ENCODE results near the gene HS3ST4. TPM values are rescaled to one million over a fixed set of nuclear protein-coding genes. Genes with fewer than 3 reads are reported as not detected.

Gene HS3ST4
- total and polyA plus RNA-seq, 8 donors = 0.58 to 1.7 (median 0.81) TPM; not detected in 3

DNA sequence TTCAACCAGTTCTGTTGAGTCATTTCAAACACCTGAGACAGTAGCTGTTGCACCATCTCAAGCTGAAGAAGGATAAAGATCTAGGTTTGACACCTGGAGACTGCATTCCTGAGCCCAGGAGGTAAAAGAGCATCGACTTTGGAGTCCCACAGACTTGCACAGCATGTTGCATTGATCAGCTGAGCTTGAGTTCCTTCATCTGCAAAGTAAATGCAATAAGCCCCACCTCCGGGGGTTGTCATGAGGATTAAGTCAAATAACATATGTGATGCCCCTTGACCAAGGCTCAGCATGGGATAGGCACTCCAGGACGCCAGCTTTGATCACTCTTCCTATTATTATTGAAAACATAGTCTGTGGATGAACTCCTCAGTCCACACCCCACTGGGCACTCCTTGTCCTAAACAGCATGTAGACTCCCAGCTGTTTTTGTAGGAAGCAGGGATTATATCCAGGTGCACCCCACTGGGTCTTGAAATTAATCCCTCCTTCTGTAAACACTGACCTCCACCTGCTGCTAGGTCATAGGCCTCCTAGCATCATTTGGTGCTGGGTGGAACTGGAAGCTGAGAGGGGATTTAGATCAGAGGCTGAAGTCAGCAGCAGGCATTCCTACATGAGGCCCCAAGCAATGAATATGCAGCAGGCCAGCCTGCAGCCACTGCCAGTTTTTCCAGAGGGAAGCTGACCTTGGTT, 259.0 kb downstream of the HS3ST4 start:
- intact Hi-C loops (cut with DNase I; ENCODE audit: low total_unique reads) = no loop called here
- Histone ChIP-seq H3K36me3 (no peaks in the 10 kb centered on the region), H3K27ac (no peak overlapping the region), H3K27me3 (no peaks in the 10 kb centered on the region), H3K4me3 (no peak overlapping the region), H3K9me3 (no peaks in the 10 kb centered on the region), H3K4me1 (no peaks in the 10 kb centered on the region)
- WGBS, 5 donors = 19 to 33% (median 26%) methylated on average over 3 of the region's 3 CpGs
- no peak for DNase-seq
- TF ChIP-seq EP300 (IDR thresholded peaks at IDR 0.05) (no peak), POLR2AphosphoS5 (IDR thresholded peaks at IDR 0.05) (no peak), POLR2A (IDR thresholded peaks at IDR 0.05) (no peak)
- TF ChIP-seq, protein P1, sequence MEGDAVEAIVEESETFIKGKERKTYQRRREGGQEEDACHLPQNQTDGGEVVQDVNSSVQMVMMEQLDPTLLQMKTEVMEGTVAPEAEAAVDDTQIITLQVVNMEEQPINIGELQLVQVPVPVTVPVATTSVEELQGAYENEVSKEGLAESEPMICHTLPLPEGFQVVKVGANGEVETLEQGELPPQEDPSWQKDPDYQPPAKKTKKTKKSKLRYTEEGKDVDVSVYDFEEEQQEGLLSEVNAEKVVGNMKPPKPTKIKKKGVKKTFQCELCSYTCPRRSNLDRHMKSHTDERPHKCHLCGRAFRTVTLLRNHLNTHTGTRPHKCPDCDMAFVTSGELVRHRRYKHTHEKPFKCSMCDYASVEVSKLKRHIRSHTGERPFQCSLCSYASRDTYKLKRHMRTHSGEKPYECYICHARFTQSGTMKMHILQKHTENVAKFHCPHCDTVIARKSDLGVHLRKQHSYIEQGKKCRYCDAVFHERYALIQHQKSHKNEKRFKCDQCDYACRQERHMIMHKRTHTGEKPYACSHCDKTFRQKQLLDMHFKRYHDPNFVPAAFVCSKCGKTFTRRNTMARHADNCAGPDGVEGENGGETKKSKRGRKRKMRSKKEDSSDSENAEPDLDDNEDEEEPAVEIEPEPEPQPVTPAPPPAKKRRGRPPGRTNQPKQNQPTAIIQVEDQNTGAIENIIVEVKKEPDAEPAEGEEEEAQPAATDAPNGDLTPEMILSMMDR (IDR thresholded peaks at IDR 0.05) = no peak

DNA sequence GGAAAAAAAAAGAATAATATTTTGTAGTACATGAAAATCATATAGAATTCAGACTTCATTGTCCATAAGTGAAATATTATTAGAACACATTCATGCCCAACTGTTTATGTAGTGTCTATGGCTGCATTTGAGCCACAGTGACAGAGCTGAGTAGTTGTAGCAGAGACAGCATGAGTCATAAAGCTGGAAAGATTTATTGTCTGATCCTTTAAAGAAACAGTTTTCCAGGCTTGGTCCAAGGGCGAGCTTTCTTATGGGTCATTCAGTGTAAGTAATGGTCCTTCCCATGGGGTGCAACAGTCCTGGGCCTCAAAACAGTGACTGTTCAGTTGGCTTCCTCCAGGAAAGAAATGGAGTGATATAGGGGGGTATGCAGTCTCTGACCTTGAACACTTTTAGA, 260.2 kb downstream of the HS3ST4 start:
- DNase-seq = no peak
- 78 to 94% (median 91%) methylated on average over 1 of the region's 1 CpG for WGBS, 5 donors
- H3K4me3 ChIP-seq = no peak overlapping the region
- H3K4me1 ChIP-seq = no peaks in the 10 kb centered on the region
- H3K27me3 ChIP-seq = no peaks in the 10 kb centered on the region
- intact Hi-C loops (cut with DNase I; ENCODE audit: low total_unique reads) = no loop called here
- H3K27ac ChIP-seq = no peak overlapping the region
- H3K9me3 ChIP-seq = no peaks in the 10 kb centered on the region
- no peaks in the 10 kb centered on the region for H3K36me3 ChIP-seq
- no peak for TF ChIP-seq POLR2AphosphoS5 (IDR thresholded peaks at IDR 0.05)
- TF ChIP-seq POLR2A (IDR thresholded peaks at IDR 0.05) = no peak
- no peak for TF ChIP-seq EP300 (IDR thresholded peaks at IDR 0.05)
- TF ChIP-seq, protein P1 (IDR thresholded peaks at IDR 0.05) = no peak

DNA sequence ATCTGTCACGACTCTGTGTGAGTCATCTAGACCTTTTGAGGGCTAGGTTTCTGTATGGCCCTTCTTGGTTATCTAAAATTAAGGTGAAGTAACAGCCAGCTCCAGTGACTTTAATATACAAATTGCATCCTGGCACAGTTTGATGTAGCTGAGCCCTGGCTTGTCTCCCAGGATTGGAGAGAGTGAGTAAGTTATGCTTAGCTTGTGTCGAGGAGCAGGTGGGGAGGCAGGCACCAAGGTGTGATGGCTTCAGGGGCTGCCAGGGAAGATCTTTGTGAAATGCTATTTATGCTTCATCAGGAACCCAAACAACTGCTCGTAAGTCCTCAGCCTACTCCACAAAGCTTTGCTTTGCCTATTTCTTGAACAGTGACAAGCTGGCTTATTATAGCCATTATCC, 261.2 kb downstream of the HS3ST4 start:
- H3K27me3 ChIP-seq = no peaks in the 10 kb centered on the region
- H3K36me3 ChIP-seq = no peaks in the 10 kb centered on the region

DNA sequence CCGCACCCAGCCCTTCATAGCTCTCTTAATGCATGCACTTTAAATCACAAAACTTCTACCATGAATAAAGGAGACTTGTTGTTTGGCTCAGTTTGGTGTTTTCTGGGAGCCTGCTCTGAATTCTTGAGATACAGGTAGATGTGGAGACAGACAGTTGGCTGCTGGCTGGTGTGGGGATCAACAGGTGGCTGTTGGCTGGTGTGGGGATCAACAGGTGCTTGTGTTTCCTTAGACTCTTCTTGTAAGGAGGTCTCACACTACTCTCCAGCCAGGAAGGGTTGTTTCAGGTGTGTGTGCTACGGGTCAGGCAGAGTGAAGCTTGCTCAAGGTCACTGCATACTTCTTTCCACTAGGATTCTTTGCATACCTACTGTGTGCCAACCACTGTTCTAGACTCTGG, 265.9 kb downstream of the HS3ST4 start:
- 72 to 87% (median 80%) methylated on average over 2 of the region's 2 CpGs for WGBS, 5 donors
- H3K27ac ChIP-seq = no peak overlapping the region
- no peak for DNase-seq
- intact Hi-C loops (cut with DNase I; ENCODE audit: low total_unique reads) = no loop called here
- H3K4me1 ChIP-seq = no peaks in the 10 kb centered on the region
- no peaks in the 10 kb centered on the region for H3K27me3 ChIP-seq
- H3K4me3 ChIP-seq = no peak overlapping the region
- no peaks in the 10 kb centered on the region for H3K36me3 ChIP-seq
- H3K9me3 ChIP-seq = no peaks in the 10 kb centered on the region
- TF ChIP-seq POLR2A (IDR thresholded peaks at IDR 0.05) (no peak), POLR2AphosphoS5 (IDR thresholded peaks at IDR 0.05) (no peak), EP300 (IDR thresholded peaks at IDR 0.05) (no peak)
- TF ChIP-seq, protein P1 (IDR thresholded peaks at IDR 0.05) = no peak

More for the DNA sequence above, 261.2 kb downstream of the HS3ST4 start:
- no peak for DNase-seq
- no peak overlapping the region for H3K4me3 ChIP-seq
- intact Hi-C loops (cut with DNase I; ENCODE audit: low total_unique reads) = no loop called here
- 75 to 81% (median 81%) methylated on average over 3 of the region's 3 CpGs for WGBS, 5 donors
- TF ChIP-seq, protein P1 (IDR thresholded peaks at IDR 0.05) = no peak
- TF ChIP-seq EP300 (IDR thresholded peaks at IDR 0.05) = no peak
- no peaks in the 10 kb centered on the region for H3K9me3 ChIP-seq
- H3K27ac ChIP-seq = no peak overlapping the region
- H3K4me1 ChIP-seq = no peaks in the 10 kb centered on the region

Measured in stomach (tissue), 9 donors.